ENCODE measurements around the gene CAPN1.

DNA sequence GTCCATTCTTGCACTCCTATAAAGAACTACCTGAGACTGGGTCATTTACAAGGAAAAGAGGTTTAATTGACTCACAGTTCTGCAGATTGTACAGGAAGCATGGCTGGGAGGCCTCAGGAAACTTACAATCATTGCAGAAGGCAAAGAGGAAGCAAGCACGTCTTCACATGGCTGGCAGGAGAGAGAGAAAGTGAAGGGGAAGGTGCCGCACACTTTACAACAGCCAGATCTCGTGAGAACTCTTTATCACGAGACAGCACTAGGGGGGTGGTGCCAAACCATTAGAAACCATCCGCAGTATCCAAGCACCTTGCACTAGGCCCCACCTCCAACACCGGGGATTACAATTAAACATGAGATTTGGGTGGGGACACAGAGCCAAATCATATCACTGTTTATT lies 60.7 kb downstream of the CAPN1 start:
- TF ChIP-seq, protein P1, sequence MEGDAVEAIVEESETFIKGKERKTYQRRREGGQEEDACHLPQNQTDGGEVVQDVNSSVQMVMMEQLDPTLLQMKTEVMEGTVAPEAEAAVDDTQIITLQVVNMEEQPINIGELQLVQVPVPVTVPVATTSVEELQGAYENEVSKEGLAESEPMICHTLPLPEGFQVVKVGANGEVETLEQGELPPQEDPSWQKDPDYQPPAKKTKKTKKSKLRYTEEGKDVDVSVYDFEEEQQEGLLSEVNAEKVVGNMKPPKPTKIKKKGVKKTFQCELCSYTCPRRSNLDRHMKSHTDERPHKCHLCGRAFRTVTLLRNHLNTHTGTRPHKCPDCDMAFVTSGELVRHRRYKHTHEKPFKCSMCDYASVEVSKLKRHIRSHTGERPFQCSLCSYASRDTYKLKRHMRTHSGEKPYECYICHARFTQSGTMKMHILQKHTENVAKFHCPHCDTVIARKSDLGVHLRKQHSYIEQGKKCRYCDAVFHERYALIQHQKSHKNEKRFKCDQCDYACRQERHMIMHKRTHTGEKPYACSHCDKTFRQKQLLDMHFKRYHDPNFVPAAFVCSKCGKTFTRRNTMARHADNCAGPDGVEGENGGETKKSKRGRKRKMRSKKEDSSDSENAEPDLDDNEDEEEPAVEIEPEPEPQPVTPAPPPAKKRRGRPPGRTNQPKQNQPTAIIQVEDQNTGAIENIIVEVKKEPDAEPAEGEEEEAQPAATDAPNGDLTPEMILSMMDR (IDR thresholded peaks at IDR 0.05): no peak
- TF ChIP-seq EP300 (IDR thresholded peaks at IDR 0.05): no peak

Data from upper lobe of left lung (tissue), 4 donors.